ENCODE data around the gene NUP214.

DNA sequence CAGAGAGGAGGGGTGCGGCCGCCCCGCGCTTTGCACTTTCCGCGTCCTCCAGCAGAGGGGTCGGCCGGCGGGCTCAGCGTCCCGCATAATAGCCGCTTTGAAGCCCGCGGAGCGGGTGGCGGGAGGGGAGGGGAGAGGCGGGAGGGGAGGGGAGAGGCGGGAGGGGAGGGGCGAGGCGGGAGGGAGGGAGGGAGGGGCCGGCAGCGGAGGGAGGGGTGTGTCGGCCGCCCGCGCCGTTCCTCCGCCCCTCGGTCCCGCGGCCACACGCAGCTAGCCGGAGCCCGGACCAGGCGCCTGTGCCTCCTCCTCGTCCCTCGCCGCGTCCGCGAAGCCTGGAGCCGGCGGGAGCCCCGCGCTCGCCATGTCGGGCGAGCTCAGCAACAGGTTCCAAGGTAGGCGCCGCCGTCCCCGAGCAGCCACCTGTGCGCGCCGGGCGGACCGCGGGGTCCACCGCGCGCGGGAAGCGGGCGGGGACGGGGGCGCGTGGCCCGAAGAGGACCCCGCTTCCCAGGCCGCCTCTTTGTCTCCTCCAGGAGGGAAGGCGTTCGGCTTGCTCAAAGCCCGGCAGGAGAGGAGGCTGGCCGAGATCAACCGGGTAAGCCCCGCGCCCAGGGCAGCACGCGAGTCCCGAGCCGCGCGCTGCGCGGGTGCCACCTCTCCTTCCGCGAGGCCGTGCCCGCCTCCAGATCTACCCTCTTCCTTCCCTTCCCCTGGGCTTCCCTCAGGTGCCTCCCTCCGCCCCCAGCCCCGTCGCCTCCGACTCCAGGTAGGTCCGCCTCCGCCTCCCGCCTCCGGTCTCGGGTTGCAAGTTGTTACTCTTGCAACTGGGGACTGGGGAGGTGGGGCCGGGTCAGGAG, 28.9 kb upstream of the NUP214 start, which contains the start of gene AIF1L:
- no peak for TF ChIP-seq FOXM1 (IDR thresholded peaks at IDR 0.05; ENCODE audit: borderline replicate concordance)
- no peak for TF ChIP-seq FOXK2 (IDR thresholded peaks at IDR 0.05)
- no peak for TF ChIP-seq CTBP1 (IDR thresholded peaks at IDR 0.05; ENCODE audit: borderline replicate concordance)
- no peak for TF ChIP-seq SP1 (IDR thresholded peaks at IDR 0.05)
- TF ChIP-seq SUZ12 (IDR thresholded peaks at IDR 0.05) = no peak
- no peak for TF ChIP-seq ARNT (IDR thresholded peaks at IDR 0.05)
- TF ChIP-seq HDGF (IDR thresholded peaks at IDR 0.05; ENCODE audit: borderline replicate concordance) = no peak
- TF ChIP-seq TARDBP (IDR thresholded peaks at IDR 0.05) = no peak
